UCSD-AML1 (cell line): ENCODE measurements around the gene PLXNB2.
A peak's percentile ranks its signal among the peaks of the same experiment; 100 is the strongest.

Experiments used
- DNase-seq: peaks from one replicate; lab custom pipeline; 2025; ENCODE audit not compliant: unreplicated experiment; lab: John Stamatoyannopoulos, UW

The PLXNB2 gene

GRCh38 chr22:50269573-50269969 lies 37.9 kb downstream of the PLXNB2 start:
- DNase-seq, result peak; percentile 47

GRCh38 chr22:50268655-50269113 lies 38.8 kb downstream of the PLXNB2 start:
- no peak for DNase-seq

DNA sequence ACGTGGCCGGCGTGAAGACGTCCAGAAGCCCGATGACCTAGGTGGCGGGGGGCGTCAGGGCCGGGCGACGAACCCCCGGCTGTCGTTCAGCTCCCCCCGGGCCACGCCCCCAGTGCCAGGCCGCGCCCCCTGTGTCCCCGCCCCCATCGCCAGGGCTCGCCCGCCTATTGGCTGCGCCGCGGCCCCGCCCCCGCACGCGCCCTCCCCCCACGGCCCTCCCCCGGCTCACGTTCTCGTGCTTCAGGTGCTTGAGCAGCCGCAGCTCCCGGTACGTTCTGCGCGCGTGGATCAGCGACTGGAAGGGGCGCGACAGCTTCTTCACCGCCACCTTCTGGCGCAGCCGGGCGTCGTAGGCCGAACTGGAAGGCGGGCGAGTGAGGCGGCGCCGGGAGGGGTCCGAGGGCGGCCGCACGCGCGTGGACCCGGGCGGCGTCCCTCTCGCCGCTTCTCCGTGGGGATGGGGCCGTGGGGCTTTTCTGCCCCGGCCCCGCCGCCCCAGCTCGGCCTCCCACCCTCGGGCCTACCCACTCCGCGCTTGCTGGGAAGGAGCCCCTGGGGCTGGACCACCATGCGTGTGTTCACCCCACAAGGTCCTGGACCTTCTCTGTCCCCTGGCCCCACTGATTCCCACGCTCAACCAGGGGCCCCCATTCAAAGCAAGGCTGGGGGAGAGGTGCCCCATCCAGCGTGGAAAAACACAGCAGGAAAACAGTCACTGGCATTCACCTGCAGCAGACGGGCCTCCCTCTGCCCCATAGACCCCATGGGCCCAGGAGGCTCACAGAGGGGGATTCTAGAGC lies 39.7 kb downstream of the PLXNB2 start:
- DNase-seq, result no peak

GRCh38 chr22:50266994-50267393 lies 40.5 kb downstream of the PLXNB2 start:
- no peak for DNase-seq

DNA sequence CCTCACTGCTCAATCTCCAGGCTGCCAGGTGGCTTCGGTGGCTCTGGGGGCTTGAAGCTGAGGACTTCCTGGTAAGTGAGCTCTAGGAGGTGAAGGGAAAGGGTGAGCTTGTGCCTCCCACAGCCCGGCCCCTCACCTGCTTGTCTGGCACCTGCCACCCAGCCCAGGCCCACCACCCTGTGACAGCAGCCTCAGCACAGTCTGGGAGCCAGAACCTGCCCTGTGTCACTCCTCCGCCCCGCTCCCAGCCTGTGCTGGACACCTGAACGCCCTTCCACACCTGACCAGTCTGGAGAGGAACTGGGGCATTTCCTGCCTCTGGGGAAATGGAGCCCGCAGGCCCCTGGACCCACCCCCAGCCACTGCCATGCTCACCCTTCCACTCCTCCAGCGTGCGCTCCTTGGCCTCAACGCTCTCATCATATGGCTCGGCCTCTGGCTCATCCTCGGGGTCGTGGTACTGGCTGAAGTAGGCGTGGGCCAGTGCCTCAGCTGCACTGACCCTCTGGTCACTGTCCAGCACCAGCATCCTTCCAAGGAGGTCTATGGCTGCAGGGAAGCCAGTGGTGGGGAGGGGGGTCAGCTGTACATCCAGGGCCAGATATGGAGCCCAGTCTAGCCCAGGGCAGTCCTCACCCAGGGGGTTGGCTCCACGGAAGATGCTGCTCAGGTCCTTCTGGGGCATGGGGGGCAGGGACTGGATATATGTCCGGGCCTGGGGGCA lies 42.3 kb downstream of the PLXNB2 start:
- DNase-seq, result no peak

DNA sequence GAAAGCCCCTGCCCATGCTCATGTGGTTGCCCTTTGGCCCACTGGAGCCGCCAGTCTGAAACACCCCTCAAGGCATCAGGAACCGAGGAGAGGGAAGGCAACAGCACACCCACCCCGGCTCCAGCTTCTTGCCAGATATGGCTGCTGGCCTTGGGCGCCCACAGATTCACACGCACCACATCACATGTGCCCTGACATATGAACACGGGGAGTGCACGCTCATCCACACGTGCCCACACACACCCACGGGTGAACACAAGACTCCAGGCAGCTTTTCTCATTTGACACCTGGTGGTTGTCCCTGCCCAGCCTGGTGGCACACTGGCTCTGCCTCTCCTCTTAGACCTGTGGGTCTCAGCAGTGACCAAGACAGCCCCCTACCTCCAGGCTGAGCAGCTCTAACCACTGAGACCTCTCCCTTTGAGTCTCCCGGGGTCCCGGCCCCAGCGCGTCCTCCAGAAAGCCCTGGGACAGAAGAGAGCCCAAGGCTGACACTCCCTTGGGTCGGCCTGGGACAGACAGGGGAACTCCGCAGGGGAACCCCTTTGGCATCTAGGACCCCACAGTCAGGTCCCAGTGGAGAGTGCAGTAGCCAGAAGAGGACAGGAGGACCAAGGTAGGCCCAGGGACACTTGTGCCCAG lies 43.2 kb downstream of the PLXNB2 start:
- no peak for DNase-seq

DNA sequence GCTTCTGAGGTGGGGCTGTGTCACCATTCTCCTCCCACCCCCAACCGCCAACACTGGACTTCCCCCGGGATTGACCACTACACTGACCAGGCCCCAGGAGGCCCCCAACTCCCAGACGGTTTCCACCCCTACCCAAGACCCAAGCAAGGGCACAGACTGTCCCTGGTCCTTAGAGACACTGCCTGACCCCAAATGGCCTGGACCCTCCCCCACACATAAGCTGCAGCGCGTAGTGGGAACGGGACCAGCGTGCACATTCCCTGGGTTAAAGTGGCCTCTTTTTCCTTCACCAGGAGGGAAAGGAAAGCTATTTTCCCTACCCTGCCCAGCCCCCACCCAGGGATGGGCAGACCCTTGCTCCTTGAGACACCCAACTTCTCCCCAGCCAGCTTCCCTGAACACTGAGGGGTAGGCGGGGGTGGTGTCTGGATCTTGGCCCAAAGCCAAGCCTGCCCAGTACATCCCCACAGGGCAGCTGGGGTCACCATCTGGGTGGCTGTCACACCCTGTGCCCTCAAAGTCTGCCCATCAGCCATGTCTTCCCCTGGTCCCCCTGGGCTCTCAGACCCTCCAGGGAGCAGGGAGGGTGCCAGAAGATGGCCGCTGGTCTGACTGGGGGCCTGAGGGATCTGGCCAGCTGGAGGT lies 44.4 kb downstream of the PLXNB2 start:
- no peak for DNase-seq

DNA sequence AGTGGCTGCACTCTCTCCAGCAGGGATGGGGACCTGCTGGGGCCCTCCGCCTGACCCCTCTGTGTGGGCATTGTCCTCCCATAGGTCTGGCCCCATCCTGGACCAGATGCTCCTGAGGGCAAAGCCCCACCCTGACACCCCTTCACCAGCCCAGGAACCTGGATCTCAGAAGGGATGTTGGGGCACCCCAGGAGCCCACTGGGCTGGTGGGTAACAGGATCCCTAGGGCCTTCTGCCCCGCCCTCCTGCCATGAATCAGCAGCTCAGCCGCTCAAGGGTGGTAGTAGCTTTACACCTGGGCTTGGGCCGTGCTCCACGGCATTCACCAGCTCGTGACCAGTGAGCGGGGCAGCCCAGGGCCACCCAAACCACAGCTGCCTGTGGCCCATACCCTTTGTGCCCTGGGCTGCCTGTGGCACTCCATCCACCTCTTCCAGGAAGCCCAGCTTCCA lies 45.0 kb downstream of the PLXNB2 start:
- DNase-seq, result peak; percentile 26

GRCh38 chr22:50261615-50262459 lies 45.6 kb downstream of the PLXNB2 start, which contains the start of gene MAPK12:
TSS of gene MAPK12 (minus strand) at chr22:50261683. CDS start at chr22:50261509, 174 bp downstream.
- peak; percentile 78 for DNase-seq

DNA sequence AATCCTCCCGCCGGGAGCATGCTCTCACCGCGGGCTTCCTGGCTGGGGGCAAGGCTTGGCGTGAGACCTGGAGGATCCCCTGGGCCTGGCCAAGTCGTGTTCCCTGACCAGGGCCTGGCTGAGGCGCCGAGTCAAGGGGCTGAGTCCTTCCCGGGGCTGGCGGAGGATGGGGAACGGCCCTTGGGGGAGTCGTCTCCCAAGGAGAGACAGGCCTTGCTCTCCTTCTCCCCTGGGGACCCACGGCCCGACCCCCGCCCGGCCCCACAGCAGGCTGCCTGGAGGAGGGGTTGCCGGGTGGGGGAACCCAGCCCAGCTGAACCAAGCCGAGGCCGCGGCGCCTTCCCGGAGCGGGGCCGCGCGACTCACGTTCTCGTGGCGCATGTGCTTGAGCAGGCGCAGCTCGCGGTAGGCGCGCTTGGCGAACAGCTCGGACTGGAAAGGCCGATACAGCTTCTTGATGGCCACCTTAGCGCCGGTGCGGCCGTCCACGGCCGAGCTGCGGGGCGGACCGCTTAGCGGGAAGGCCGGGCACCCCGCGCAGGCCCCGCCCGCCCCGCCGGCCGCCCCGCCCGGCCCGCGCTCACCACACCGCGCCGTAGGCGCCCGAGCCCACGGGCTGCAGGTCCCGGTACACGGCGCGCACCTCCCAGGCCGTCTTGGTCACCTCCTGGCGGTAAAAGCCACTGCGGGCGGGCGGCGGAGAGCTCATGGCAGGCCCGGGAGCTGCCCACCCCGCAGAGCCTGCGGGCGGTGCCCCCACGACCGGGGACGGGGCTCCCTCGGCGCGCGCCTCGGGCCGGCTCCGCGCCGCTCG lies 46.4 kb downstream of the PLXNB2 start:
- DNase-seq, result peak; percentile 57

- DNase-seq, result no peak
Observed at GRCh38 chr22:50260434-50260800, 47.0 kb downstream of the PLXNB2 start.

GRCh38 chr22:50259302-50259701 lies 48.1 kb downstream of the PLXNB2 start:
- DNase-seq, result no peak

GRCh38 chr22:50258361-50259292 lies 48.8 kb downstream of the PLXNB2 start:
- no peak for DNase-seq

GRCh38 chr22:50257451-50258360 lies 49.7 kb downstream of the PLXNB2 start:
- no peak for DNase-seq

DNA sequence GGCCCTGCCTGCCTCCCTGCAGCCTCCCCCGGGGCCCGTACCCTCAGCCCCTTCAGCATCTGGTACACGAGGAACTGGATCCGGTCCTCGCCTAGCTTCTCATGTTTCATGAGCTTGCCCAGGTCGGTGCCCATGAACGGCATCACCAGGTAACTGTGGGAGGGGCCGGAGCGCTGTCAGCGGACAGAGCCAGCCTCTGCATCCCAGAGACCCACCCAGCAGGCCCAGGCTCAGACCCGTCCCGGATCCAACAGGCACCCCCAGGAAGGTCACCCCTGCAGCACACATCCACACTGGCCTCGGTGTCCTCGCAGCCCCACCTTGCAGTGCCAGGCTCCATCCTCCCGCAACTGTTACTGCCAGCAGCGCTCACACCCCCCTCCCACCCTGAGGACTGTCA lies 50.4 kb downstream of the PLXNB2 start:
- DNase-seq, result no peak

- DNase-seq, result no peak
Observed at GRCh38 chr22:50256258-50256862, 51.1 kb downstream of the PLXNB2 start.

GRCh38 chr22:50255607-50256006 lies 51.8 kb downstream of the PLXNB2 start:
- no peak for DNase-seq
